ENCODE data around the gene ACP4. TPM values are rescaled to one million over a fixed set of nuclear protein-coding genes. Genes with fewer than 3 reads are reported as not detected.

ACP4 gene
- total and polyA plus RNA-seq, 8 donors, result 0.12 to 0.42 (median 0.16) TPM; not detected in 4

- DNase-seq (no peak), ATAC-seq (no peak)
- Histone ChIP-seq H3K36me3 (no peaks in the 10 kb centered on the region), H3K27ac (no peak within 1 kb of the TSS), H3K4me3 (no peak within 1 kb of the TSS), H3K27me3 (peaks cover 8 to 80% of the 10 kb centered on the region in 2 donors), H3K4me1 (no peaks in the 10 kb centered on the region), H3K9me3 (no peaks in the 10 kb centered on the region)
- no peak for TF ChIP-seq CTCF (IDR thresholded peaks at IDR 0.05)
- intact Hi-C loops (cut with DNase I), result no loop called here
Observed at GRCh38 chr19:50823389-50824042, 33.3 kb downstream of the ACP4 start, which contains the start of gene KLK1. Gene KLK1 (minus strand): TSS chr19:50823787. CDS start chr19:50823748, 39 bp downstream.

- H3K27me3 ChIP-seq, result peaks cover 0 to 63% of the 10 kb centered on the region in 2 donors
- no peak overlapping the region for H3K4me3 ChIP-seq
- no peaks in the 10 kb centered on the region for H3K9me3 ChIP-seq
- no peak overlapping the region for H3K27ac ChIP-seq
- ATAC-seq (no peak), DNase-seq (peak in 1 of 4 donors; percentile 76)
- H3K4me1 ChIP-seq, result no peaks in the 10 kb centered on the region
- no peaks in the 10 kb centered on the region for H3K36me3 ChIP-seq
- intact Hi-C loops (cut with DNase I), result no loop called here
- TF ChIP-seq CTCF (IDR thresholded peaks at IDR 0.05), result no peak
Observed at GRCh38 chr19:50826492-50827240, 36.5 kb downstream of the ACP4 start.

- no peak for TF ChIP-seq CTCF (IDR thresholded peaks at IDR 0.05)
- no peak for ATAC-seq
Observed at GRCh38 chr19:50827476-50827875, 37.3 kb downstream of the ACP4 start.

GRCh38 chr19:50829801-50830200, 39.6 kb downstream of the ACP4 start:
- ATAC-seq, result no peak
- H3K27me3 ChIP-seq, result peaks cover 0 to 63% of the 10 kb centered on the region in 2 donors

More at GRCh38 chr19:50827476-50827875, 37.3 kb downstream of the ACP4 start:
- Histone ChIP-seq H3K27me3 (peaks cover 0 to 63% of the 10 kb centered on the region in 2 donors), H3K4me3 (no peak overlapping the region), H3K27ac (no peak overlapping the region), H3K4me1 (no peaks in the 10 kb centered on the region), H3K36me3 (no peaks in the 10 kb centered on the region), H3K9me3 (no peaks in the 10 kb centered on the region)
- DNase-seq, result no peak
- intact Hi-C loops (cut with DNase I), result no loop called here

More at GRCh38 chr19:50829801-50830200, 39.6 kb downstream of the ACP4 start:
- no peak for TF ChIP-seq CTCF (IDR thresholded peaks at IDR 0.05)
- Histone ChIP-seq H3K36me3 (no peaks in the 10 kb centered on the region), H3K9me3 (no peaks in the 10 kb centered on the region), H3K27ac (no peak overlapping the region), H3K4me3 (no peak overlapping the region), H3K4me1 (no peaks in the 10 kb centered on the region)
- intact Hi-C loops (cut with DNase I), result no loop called here
- no peak for DNase-seq
